Neural cell (in vitro differentiated cells): Measurements from ENCODE around the gene TSPAN4. TPM values are rescaled to one million over a fixed set of nuclear protein-coding genes. Genes with fewer than 3 reads are reported as not detected.

Experiments used
- H2AFZ ChIP-seq: fragments of 200-600, 300-800 bp; sonication (generic), shearing (Covaris generic); 2 replicates; pipeline ENCODE4 v1.6.0; 2014; ENCODE audit warnings: low read depth, mild to moderate bottlenecking, antibody characterized with exemption, low read length, moderate library complexity
- H3F3A ChIP-seq: fragments of 200-600 bp; shearing (Covaris generic); 2 replicates; pipeline ENCODE4 v1.6.1; 2016; ENCODE audit warnings: mild to moderate bottlenecking, moderate library complexity, mixed read lengths, antibody characterized with exemption, low read length; ENCODE audit not compliant: insufficient read depth, poor library complexity, severe bottlenecking
- H3K27ac ChIP-seq: fragments of 200-600, 300-800 bp; sonication (generic), shearing (Covaris generic); 2 replicates; pipeline ENCODE4 v1.5.1; 2014; ENCODE audit warnings: mild to moderate bottlenecking, low read length, moderate library complexity
- H3K27me3 ChIP-seq: fragments of 300-800, 200-600 bp; sonication (generic), shearing (Covaris generic); 2 replicates; pipeline ENCODE4 v1.6.0; 2014; ENCODE audit warnings: mild to moderate bottlenecking, low read depth, low read length, moderate library complexity; ENCODE audit not compliant: insufficient read depth
- H3K36me3 ChIP-seq: fragments of 300-800, 200-600 bp; sonication (generic), shearing (Covaris generic); 2 replicates; pipeline ENCODE4 v1.5.1; 2014; ENCODE audit warnings: mild to moderate bottlenecking, antibody characterized with exemption, low read length, moderate library complexity; ENCODE audit not compliant: insufficient read depth
- H3K4me2 ChIP-seq: fragments of 300-800, 200-600 bp; sonication (generic), shearing (Covaris generic); 2 replicates; pipeline ENCODE4 v1.6.0; 2014; ENCODE audit warnings: mild to moderate bottlenecking, low read length
- H3K4me3 ChIP-seq: fragments of 300-800, 200-600 bp; sonication (generic), shearing (Covaris generic); 2 replicates; pipeline ENCODE4 v1.5.1; 2014; ENCODE audit warnings: mild to moderate bottlenecking, low read length, moderate library complexity
- H3K79me2 ChIP-seq: fragments of 200-600 bp; shearing (Covaris generic); replicated peaks from 2 replicates; pipeline ENCODE4 v1.6.0; 2014; ENCODE audit warnings: mild to moderate bottlenecking, low read length, moderate library complexity; ENCODE audit not compliant: insufficient read depth
- H3K9ac ChIP-seq: fragments of 300-800, 200-600 bp; sonication (generic), shearing (Covaris generic); 2 replicates; pipeline ENCODE4 v1.6.1; 2016; ENCODE audit warnings: mild to moderate bottlenecking, low read length, mixed read lengths
- H3K9me2 ChIP-seq: fragments of 200-600 bp; shearing (Covaris generic); 2 replicates; pipeline ENCODE4 v1.6.1; 2016; ENCODE audit warnings: mild to moderate bottlenecking, low read length, mixed read lengths; ENCODE audit not compliant: insufficient read depth
- H3K9me3 ChIP-seq: fragments of 200-600, 300-800 bp; sonication (generic), shearing (Covaris generic); 2 replicates; pipeline ENCODE4 v1.6.1; 2016; ENCODE audit warnings: mild to moderate bottlenecking, mixed run types, low read length, moderate library complexity, mixed read lengths
- H4K20me1 ChIP-seq: fragments of 200-600 bp; shearing (Covaris generic); 2 replicates; pipeline ENCODE4 v1.6.1; 2016; ENCODE audit warnings: mild to moderate bottlenecking, mixed run types; ENCODE audit not compliant: insufficient read depth
- EP300 ChIP-seq: fragments of 450-650 bp; conservative IDR thresholded peaks from 2 replicates; pipeline ENCODE4 v1.6.1; 2014; ENCODE audit warnings: antibody characterized with exemption, mild to moderate bottlenecking, moderate library complexity; ENCODE audit not compliant: poor library complexity, severe bottlenecking
- EZH2 ChIP-seq: fragments of 200-600, 300-800 bp; shearing (Covaris generic), sonication (generic); IDR thresholded peaks from 2 replicates; pipeline ENCODE4 v1.6.1; 2014; ENCODE audit warnings: antibody characterized with exemption, low read length, borderline replicate concordance, mild to moderate bottlenecking; ENCODE audit not compliant: insufficient read depth, poor library complexity, severe bottlenecking
- MXI1 ChIP-seq: fragments of 450-650 bp; conservative IDR thresholded peaks from 2 replicates; pipeline ENCODE4 v1.6.1; 2014; ENCODE audit warnings: antibody characterized with exemption, mild to moderate bottlenecking; ENCODE audit not compliant: poor library complexity, severe bottlenecking
- POLR2AphosphoS5 ChIP-seq: IDR thresholded peaks from 2 replicates; pipeline ENCODE4 v1.6.1; 2012
- RAD21 ChIP-seq: fragments of 450-650 bp; conservative IDR thresholded peaks from 2 replicates; pipeline ENCODE4 v1.6.1; 2014; ENCODE audit warnings: antibody characterized with exemption, mild to moderate bottlenecking, moderate library complexity
- SMC3 ChIP-seq: fragments of 450-650 bp; conservative IDR thresholded peaks from 2 replicates; pipeline ENCODE4 v1.6.1; 2014; ENCODE audit warnings: antibody characterized with exemption, mild to moderate bottlenecking, moderate library complexity; ENCODE audit not compliant: poor library complexity
- TAF1 ChIP-seq: IDR thresholded peaks from 2 replicates; pipeline ENCODE4 v1.6.1; 2012; ENCODE audit warnings: low read depth
- polyA plus RNA-seq: library from polyadenylated mRNA; depleted of rRNA; stranded (reverse); fragments of >200 nt; gene quantifications from 2 replicates; pipeline ENCODE4 v1.2.3, GENCODE V29; 2014
- TF ChIP-seq, protein P1 (sequence below): fragments of 450-650 bp; IDR thresholded peaks from 2 replicates; pipeline ENCODE4 v1.5.1; 2014; ENCODE audit warnings: antibody characterized with exemption, mild to moderate bottlenecking, moderate library complexity; ENCODE audit not compliant: poor library complexity, severe bottlenecking
- TF ChIP-seq, protein P2 (sequence below): IDR thresholded peaks from 2 replicates; pipeline ENCODE4 v1.6.1; 2012; ENCODE audit warnings: borderline replicate concordance

TSPAN4 gene
- polyA plus RNA-seq, 1 donor from 2014 or later: 68.1 TPM

DNA sequence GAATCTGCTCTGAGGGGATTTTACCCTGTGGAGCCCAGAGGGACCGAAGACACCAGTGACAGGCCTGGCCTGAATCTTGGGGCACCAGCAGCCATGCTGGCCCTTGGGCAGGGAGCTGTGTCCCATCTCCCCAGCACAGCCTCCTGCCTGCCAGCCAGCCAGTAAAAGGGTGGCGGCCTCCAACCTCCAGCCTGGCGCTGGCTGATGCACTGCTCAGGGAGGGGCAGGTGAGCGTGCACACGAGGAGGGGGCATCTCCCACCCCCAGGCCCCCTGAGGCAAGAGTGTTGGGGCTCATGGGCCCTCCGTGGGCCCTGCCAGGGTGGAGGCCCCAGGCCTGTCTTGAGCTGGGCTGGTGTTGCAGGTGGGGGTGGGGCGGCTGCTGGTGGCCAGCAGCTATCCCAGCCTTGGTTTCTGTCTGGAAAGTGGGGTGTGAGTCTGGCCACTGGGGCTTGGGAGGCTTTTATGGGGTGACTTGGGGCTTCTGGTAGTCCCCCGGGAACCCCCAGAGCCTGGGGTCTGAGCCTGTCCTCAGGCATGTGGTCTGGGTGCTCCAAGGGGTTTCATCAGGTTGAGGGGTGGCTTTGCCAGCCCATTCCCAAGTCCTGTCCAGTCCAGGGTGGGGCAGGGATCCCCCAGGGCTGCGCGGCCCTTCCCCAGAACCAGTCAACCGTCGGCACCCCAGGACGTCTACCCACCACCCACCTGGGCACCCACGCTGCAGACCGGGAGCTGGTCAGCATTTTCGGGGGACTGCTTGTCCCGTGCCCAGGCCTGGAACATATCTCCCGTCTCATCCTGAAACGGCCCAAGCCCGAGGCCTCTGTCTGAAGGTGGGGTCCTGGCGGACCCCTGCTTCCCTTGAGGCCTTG lies 17.8 kb downstream of the TSPAN4 start:
- Histone ChIP-seq H3F3A (no peaks in the 10 kb centered on the region), H3K79me2 (no peaks in the 10 kb centered on the region), H2AFZ (no peak overlapping the region), H3K27ac (no peak overlapping the region), H3K4me3 (no peak overlapping the region), H3K4me2 (no peak overlapping the region), H3K36me3 (no peaks in the 10 kb centered on the region), H3K27me3 (no peaks in the 10 kb centered on the region), H4K20me1 (no peaks in the 10 kb centered on the region), H3K9me3 (no peaks in the 10 kb centered on the region), H3K9ac (no peak overlapping the region), H3K9me2 (no peaks in the 10 kb centered on the region)
- no peak for TF ChIP-seq MXI1

DNA sequence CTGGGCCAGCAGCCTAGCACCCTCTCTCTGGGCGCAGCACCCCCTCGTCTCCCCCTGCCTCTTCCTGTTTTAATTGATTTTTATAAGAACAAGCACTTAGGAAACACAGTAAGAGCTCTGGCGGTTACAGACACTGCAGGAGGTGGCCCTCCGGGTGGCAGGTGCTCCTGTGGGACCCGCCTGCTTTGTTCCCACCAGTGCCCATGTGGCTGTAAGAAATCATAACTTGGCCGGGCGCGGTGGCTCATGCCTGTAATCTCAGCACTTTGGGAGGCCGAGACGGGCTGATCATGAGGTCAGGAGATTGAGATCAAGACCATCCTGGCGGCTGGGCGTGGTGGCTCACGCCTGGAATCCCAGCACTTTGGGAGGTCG lies 18.4 kb downstream of the TSPAN4 start:
- Histone ChIP-seq H3K9me3 (no peaks in the 10 kb centered on the region), H3K9me2 (no peaks in the 10 kb centered on the region), H3K27ac (no peak overlapping the region), H4K20me1 (no peaks in the 10 kb centered on the region), H3K36me3 (no peaks in the 10 kb centered on the region), H2AFZ (no peak overlapping the region), H3F3A (no peaks in the 10 kb centered on the region), H3K27me3 (no peaks in the 10 kb centered on the region), H3K9ac (no peak overlapping the region), H3K4me3 (no peak overlapping the region), H3K4me2 (no peak overlapping the region), H3K79me2 (no peaks in the 10 kb centered on the region)
- TF ChIP-seq TAF1 (no peak), SMC3 (no peak), EZH2 (no peak), RAD21 (no peak), MXI1 (no peak), EP300 (no peak), POLR2AphosphoS5 (no peak)
- TF ChIP-seq, protein P1, sequence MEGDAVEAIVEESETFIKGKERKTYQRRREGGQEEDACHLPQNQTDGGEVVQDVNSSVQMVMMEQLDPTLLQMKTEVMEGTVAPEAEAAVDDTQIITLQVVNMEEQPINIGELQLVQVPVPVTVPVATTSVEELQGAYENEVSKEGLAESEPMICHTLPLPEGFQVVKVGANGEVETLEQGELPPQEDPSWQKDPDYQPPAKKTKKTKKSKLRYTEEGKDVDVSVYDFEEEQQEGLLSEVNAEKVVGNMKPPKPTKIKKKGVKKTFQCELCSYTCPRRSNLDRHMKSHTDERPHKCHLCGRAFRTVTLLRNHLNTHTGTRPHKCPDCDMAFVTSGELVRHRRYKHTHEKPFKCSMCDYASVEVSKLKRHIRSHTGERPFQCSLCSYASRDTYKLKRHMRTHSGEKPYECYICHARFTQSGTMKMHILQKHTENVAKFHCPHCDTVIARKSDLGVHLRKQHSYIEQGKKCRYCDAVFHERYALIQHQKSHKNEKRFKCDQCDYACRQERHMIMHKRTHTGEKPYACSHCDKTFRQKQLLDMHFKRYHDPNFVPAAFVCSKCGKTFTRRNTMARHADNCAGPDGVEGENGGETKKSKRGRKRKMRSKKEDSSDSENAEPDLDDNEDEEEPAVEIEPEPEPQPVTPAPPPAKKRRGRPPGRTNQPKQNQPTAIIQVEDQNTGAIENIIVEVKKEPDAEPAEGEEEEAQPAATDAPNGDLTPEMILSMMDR: no peak
- TF ChIP-seq, protein P2, sequence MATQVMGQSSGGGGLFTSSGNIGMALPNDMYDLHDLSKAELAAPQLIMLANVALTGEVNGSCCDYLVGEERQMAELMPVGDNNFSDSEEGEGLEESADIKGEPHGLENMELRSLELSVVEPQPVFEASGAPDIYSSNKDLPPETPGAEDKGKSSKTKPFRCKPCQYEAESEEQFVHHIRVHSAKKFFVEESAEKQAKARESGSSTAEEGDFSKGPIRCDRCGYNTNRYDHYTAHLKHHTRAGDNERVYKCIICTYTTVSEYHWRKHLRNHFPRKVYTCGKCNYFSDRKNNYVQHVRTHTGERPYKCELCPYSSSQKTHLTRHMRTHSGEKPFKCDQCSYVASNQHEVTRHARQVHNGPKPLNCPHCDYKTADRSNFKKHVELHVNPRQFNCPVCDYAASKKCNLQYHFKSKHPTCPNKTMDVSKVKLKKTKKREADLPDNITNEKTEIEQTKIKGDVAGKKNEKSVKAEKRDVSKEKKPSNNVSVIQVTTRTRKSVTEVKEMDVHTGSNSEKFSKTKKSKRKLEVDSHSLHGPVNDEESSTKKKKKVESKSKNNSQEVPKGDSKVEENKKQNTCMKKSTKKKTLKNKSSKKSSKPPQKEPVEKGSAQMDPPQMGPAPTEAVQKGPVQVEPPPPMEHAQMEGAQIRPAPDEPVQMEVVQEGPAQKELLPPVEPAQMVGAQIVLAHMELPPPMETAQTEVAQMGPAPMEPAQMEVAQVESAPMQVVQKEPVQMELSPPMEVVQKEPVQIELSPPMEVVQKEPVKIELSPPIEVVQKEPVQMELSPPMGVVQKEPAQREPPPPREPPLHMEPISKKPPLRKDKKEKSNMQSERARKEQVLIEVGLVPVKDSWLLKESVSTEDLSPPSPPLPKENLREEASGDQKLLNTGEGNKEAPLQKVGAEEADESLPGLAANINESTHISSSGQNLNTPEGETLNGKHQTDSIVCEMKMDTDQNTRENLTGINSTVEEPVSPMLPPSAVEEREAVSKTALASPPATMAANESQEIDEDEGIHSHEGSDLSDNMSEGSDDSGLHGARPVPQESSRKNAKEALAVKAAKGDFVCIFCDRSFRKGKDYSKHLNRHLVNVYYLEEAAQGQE: no peak
